Ovary (tissue), 3 donors: ENCODE data around the gene MS4A3.

ENCODE experiments used
- EP300 ChIP-seq: sonication (generic); formaldehyde crosslinking; IDR thresholded peaks from one replicate; pipeline ENCODE4 v1.6.1; 2017; ENCODE audit warnings: antibody characterized with exemption
- TF ChIP-seq, protein P1 (sequence below), 3 donors: fragments of 450-650 bp in 2 of 3; fragments of 200-600 bp in 1 of 3; IDR thresholded peaks; one replicate each; pipeline versions ENCODE4 v1.5.1 to v1.8.0; 2016 to 2022; ENCODE audit warnings: antibody characterized with exemption in 3 of 3, mild to moderate bottlenecking in 1 of 3
- donor health status: DM: no; HTN: no; CAD: no.

DNA sequence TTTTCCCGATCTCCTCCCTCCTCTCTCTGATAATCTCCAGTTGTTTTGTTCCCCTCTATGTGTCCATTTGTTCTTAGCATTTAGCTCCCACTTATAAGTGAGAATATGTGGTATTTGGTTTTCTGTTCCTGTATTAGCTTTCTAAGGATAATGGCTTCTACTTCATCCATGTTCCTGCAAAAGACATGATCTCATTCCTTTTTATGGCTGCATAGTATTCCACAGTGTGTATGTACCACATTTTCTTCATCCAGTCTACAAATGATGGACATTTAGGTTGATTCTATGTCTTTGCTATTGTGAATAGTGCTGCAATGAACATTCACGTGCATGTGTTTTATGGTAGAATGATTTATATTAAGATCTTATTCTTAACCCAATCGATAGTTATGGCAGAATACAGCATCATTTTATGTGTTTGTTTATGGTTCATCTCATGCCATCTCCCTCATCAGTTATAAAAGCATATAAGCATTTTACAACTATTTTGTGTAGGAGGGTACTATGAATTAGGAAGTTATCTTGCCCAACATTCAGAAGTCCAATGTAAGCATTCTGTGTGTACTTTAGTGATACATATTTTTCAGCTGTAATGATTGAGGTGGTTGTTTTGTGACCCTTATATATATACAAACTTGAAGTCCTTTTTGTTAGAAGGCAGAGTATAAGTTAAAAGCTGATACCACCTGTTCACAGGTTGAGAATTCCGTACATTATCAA lies 3.2 kb downstream of the MS4A3 start:
- TF ChIP-seq, protein P1, sequence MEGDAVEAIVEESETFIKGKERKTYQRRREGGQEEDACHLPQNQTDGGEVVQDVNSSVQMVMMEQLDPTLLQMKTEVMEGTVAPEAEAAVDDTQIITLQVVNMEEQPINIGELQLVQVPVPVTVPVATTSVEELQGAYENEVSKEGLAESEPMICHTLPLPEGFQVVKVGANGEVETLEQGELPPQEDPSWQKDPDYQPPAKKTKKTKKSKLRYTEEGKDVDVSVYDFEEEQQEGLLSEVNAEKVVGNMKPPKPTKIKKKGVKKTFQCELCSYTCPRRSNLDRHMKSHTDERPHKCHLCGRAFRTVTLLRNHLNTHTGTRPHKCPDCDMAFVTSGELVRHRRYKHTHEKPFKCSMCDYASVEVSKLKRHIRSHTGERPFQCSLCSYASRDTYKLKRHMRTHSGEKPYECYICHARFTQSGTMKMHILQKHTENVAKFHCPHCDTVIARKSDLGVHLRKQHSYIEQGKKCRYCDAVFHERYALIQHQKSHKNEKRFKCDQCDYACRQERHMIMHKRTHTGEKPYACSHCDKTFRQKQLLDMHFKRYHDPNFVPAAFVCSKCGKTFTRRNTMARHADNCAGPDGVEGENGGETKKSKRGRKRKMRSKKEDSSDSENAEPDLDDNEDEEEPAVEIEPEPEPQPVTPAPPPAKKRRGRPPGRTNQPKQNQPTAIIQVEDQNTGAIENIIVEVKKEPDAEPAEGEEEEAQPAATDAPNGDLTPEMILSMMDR (IDR thresholded peaks at IDR 0.05): no peak
- no peak for TF ChIP-seq EP300
